HG03139 (cell line): ENCODE measurements around the gene IL22.
A peak's percentile ranks its signal among the peaks of the same experiment; 100 is the strongest.

ENCODE experiments used
- ATAC-seq: cut with Tn5 transposase; IDR thresholded peaks from one replicate; pipeline ENCODE4 v1.9.1; 2021; ENCODE audit not compliant: unreplicated experiment

IL22 gene

DNA sequence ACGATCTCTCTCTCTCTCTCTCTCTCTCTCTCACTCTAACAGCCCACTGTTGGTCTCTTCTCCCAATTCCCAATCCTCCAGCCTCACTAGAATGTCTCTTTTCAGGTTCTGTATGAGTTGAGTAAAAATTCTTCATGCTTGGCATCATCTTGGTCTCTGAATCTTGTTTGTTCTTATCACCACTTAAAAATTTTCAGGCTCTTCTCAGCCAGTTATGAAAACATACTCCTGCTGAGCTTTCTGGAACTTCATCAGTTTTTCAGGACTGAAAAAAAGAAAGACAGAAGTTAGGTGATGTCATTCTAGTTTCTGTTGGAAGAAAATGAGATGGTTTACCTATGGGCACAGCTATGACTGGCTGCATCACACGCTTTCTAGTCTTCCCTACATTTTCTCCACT is 11.5 kb upstream of the IL22 start:
- ATAC-seq: no peak

GRCh38 chr12:68264158-68264855 is 10.9 kb upstream of the IL22 start:
- ATAC-seq: no peak

- ATAC-seq: no peak
These were observed 10.0 kb upstream of the IL22 start for GRCh38 chr12:68263366-68263765.

- no peak for ATAC-seq
These were observed 8.5 kb upstream of the IL22 start for GRCh38 chr12:68261896-68262295.

DNA sequence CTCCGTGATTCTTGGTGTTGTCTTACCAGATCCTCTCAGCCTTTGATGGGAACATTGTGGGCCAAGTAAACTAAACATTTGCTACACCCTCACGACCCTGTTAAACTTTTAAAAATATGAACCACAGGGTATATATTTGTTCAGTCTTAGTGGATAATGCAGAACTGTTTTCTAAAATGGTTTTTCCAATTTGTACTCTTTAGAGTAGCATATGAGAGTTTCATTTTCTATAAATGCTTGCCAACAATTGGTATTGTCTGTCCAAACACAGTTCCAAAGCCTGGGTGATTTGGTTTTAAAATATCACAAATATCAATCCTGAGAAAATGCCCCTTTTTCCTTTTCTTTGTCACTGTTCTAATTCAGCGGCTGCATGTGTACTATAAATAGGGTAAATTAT is 6.7 kb upstream of the IL22 start:
- ATAC-seq: no peak

GRCh38 chr12:68259318-68259940 is 6.0 kb upstream of the IL22 start:
- ATAC-seq: no peak

DNA sequence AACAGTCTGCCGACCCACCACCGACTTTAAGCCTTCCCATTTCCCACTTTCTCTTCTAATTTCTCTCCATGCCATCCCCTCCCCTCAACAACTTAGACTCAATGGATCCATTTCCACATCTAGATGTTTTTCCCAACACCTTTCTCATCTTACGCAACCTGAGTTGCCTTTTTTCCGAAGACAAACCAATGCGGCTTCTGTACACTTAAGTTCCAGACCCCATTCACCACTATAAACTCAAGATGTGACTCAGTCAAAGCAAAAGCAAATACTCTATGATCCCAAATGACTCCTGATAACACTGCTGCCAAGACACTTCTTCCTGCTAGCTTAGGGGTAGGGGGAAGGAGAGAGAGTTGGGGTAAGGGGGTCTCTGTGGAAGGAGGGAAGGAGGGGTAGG is 1.3 kb downstream of the IL22 start:
- ATAC-seq: no peak

DNA sequence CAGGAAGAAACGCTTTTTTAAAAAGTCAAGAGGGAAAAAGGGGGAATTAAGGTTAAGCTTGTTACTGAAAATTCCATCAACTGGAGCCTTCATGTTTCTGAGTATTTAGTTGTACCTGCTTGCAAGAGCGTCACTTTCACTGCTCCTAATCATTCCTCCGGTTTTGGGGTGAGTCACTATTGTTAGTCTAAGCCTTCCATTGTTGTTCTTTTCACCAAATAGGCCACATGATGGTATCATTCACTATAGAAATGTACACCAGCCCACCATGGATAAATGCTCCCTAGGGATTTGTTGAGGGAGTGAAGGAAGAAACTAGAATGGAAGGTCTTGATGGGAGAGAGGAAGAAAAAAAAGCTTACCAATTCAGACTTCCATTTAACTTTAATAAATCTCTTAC is 3.0 kb downstream of the IL22 start:
- no peak for ATAC-seq

GRCh38 chr12:68247785-68248184 is 5.6 kb downstream of the IL22 start:
- no peak for ATAC-seq

DNA sequence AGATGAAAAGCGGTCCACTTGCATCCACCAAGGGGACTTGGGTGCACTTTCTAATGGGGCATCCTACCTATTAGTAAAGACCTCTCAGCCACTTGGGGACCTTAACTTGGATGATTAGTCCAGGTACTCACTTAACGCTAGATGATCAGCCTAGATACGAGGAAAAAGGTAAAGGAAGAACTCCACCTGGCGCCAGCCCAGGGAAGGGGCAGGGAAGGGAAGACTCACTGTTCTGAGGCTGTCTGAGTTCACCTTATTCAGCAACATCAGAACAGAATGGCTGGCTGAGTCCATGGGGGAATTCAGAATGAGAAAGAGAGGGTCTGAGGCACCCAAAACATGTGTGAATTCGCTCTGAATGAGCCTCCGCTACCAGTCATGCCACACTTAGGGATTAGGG is 7.1 kb downstream of the IL22 start:
- no peak for ATAC-seq

GRCh38 chr12:68245180-68246021 is 8.0 kb downstream of the IL22 start:
- ATAC-seq: no peak

GRCh38 chr12:68242777-68243176 is 10.6 kb downstream of the IL22 start:
- no peak for ATAC-seq

- ATAC-seq: peak; percentile 98
These were observed 12.4 kb downstream of the IL22 start for GRCh38 chr12:68240975-68241374.

DNA sequence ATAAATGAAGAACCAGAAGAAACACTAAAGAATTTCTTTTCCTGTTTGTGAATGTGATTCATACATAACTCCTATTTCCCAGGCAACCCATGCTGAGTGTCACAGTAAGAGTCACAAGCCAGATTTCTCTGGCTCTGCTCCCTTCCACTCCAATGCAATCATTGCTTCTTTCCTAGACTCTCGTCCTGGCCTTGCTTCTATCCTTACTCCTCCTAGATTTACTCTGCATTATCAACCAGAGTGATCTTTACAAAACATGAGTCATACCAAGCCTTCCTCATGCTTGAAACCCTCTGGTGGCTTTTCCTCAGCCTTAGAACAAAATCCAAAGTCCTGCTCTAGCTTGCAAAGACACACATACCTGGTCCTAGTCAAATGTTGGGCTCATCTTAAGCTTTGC is 13.3 kb downstream of the IL22 start:
- no peak for ATAC-seq

DNA sequence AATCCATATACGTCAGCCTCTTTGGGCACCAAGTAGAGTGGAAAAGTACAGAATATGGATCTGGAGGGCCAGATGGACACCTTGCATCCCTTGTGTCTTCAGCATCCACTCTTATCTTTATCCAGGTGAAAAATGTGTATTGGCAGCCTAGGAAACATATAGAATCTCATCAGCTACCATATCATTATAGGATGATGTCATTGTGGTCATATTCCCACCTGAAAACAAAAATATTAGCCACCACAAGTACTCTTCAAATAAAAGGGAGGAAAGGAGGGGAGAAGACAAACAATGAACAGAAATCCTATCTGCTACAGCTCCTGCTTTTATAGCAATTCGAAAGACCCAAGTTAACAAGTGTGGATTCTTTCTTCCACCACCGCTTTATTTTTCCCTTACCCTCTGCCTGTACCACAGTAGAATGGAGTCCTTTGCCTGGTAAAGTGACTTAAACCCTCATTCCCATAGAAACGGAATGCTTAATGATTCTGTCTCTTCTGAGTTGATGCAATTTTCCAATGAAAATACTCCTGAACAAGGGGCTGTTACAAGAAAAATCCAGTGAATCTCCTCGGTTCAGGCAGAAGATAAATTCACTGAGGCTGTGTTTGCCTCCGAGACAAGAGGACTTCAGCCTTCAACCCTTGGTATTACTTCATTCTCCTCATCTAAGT is 14.0 kb downstream of the IL22 start:
- no peak for ATAC-seq

- ATAC-seq: no peak
These were observed 15.8 kb downstream of the IL22 start for GRCh38 chr12:68237619-68238018.

DNA sequence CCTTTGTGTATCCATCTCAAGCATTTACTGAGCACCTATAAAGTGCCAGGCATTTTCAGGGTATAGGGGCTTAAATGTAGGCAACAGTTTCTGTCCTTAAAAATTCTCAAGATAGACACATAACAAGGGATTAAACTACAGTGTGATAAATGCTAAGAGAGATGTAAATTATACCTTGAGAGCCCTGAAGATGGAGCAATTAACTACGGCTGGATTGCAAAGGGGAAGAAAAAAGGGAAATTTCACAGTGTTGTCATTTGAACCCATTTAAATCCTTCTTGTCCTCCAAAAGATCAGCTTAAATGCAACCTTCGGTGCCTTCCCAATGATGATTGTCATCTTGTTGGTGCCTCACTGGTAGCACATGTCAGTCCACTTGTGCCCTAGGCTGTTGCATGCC is 16.3 kb downstream of the IL22 start:
- ATAC-seq: no peak

DNA sequence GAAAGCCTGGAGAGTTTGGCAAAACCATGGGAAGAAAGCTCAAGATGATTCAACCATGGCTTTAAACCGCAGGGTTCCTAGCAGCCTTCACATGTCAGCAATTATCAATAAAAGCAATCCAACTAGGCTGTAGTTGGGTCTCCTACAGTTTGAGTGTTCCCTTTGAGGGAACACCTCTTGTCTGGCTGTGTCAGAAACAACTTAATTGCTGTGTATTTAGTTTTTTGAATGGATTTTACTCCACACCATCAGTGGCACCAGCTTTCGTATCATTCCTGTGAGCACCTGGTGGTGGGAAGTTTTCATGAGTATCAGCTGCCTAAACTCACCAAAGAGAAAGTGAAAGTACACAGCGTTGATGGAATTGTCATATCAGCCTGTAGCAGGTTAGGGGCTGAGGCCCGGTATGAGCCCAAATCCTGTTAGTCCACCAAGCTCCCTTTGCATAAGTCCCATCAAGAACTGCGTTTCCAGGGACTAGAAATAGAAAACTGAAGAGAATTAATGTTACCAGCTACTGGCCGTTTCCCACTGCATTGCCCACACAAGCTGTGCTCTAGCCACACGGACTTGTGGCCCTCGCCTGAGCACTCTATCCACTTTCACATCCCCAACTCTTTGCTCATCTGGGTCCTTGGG is 16.9 kb downstream of the IL22 start:
- ATAC-seq: peak; percentile 60

- ATAC-seq: no peak
These were observed 17.8 kb downstream of the IL22 start for GRCh38 chr12:68235576-68235975.

DNA sequence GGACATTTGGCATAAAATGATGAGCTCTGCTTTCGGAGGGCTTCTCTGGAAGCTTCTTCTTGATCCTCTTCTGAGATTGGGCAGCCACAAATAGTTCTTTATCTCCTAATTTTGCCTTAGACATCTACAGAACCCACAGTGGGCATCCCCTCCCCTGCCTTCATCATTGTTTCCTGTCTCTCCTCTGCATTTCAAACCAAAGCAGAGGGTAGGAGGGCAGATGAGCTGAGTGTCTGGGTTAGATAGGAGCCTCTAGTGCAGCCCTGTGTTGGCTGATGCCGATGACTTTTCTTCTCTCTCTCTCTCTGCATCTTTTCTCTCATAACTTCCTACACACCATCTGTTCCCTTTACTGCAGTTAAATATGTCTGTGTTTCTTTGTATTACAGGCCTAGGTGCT is 19.3 kb downstream of the IL22 start:
- ATAC-seq: no peak

GRCh38 chr12:68233498-68233897 is 19.9 kb downstream of the IL22 start:
- no peak for ATAC-seq
